A549 (cell line): ENCODE data around the gene OSBPL8.

Experiments used
- CHD2 ChIP-seq: fragments of 150-350 bp; IDR thresholded peaks from 2 replicates; pipeline ENCODE4 v1.6.1; 2014; ENCODE audit warnings: low read length; ENCODE audit not compliant: partially characterized antibody
- EP300 ChIP-seq, 2 experiments: fragments of >200 bp; sonication (Bioruptor Twin); formaldehyde crosslinking; IDR thresholded peaks; 2 replicates in 1 of 2; 3 replicates in 1 of 2; pipeline ENCODE4 v1.6.1; 2016 to 2017
- HDAC2 ChIP-seq: fragments of 200-600 bp; sonication (generic); IDR thresholded peaks from 2 replicates; pipeline ENCODE4 v1.6.1; 2016
- HEYL ChIP-seq: fragments of 250-450 bp; sonication (Bioruptor Pico); IDR thresholded peaks from 2 replicates; pipeline ENCODE4 v1.8.0; 2021; ENCODE audit warnings: mild to moderate bottlenecking, moderate library complexity
- HOXB5 ChIP-seq: fragments of 250-450 bp; sonication (Bioruptor Pico); IDR thresholded peaks from 2 replicates; pipeline ENCODE4 v1.5.0; 2020; ENCODE audit warnings: mild to moderate bottlenecking, moderate library complexity
- KDM1A ChIP-seq: fragments of 200-600 bp; sonication (generic); IDR thresholded peaks from 2 replicates; pipeline ENCODE4 v1.6.1; 2016; ENCODE audit warnings: low read depth, mild to moderate bottlenecking
- NR3C1 ChIP-seq: fragments of >200 bp; sonication (Bioruptor Twin); formaldehyde crosslinking; IDR thresholded peaks from 3 replicates; pipeline ENCODE4 v1.6.1; 2017
- POLR2A ChIP-seq: IDR thresholded peaks from 2 replicates; pipeline ENCODE4 v1.6.1; 2012; ENCODE audit warnings: mild to moderate bottlenecking, low read length
- RAD21 ChIP-seq, 2 experiments: fragments of >200 bp in 1 of 2; sonication (Bioruptor Twin) in 1 of 2; formaldehyde crosslinking in 1 of 2; IDR thresholded peaks in 1 of 2; conservative IDR thresholded peaks in 1 of 2; 2 replicates in 1 of 2; 3 replicates in 1 of 2; pipeline ENCODE4 v1.6.1; 2012 to 2018; ENCODE audit warnings: inconsistent platforms in 1 of 2
- TF ChIP-seq, protein P1 (sequence below): fragments of >200 bp; sonication (Bioruptor Twin); formaldehyde crosslinking; IDR thresholded peaks from 3 replicates; pipeline ENCODE4 v1.5.1; 2016
- TF ChIP-seq, protein P2 (sequence below): fragments of 200-600 bp; sonication (generic); IDR thresholded peaks from 2 replicates; pipeline ENCODE4 v1.6.1; 2016; ENCODE audit warnings: antibody characterized with exemption, mild to moderate bottlenecking, moderate library complexity

DNA sequence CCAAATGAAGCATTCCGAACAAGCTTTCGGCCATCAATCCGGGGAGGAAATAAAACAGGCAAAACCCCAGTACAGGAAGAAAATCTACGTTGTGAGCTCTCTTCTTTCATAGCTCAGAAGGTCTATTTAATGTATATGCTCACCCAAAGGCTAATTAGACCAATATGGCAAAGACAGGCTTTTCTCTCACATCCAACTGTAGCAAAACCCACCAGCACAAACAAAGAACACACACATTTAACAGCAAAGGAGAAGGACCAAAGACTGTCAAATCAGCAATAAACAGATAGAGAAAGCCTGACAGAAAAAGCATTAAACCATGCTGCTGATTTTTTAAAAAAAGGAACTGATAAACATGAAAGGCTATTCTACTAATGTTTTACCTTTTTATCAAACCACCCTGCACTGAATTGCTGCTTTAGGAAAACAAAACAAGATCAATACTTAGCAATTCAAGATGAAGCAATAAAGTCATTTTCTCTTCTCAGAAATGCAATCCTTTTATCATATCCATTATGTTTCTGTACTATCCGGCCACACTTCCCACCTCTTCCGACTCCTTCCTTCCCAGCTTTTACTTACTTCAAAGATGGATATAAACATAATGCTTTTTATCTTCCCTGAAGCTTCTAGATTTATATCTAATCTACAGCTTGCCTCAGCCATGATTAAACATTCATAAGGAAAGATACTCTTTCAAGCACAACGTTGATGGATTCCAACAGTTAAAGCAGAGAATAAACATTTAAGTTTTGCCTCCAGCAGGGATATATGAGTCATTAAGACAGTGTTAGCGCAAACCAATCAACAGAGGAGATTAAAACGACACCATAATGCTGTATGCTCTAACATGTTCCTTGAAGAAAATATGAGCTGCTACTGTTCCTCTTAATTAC, 136.8 kb downstream of the OSBPL8 start:
- TF ChIP-seq NR3C1 (no peak), HOXB5 (no peak), EP300 (IDR thresholded peaks at IDR 0.05) (no peak), HEYL (CRISPR knock-in tag) (no peak), POLR2A (no peak), RAD21 (conservative IDR thresholded peaks at IDR 0.05 in 1 of 2, IDR thresholded peaks at IDR 0.05 in 1 of 2) (no peak), CHD2 (no peak), HDAC2 (no peak), KDM1A (no peak)
- TF ChIP-seq, protein P1, sequence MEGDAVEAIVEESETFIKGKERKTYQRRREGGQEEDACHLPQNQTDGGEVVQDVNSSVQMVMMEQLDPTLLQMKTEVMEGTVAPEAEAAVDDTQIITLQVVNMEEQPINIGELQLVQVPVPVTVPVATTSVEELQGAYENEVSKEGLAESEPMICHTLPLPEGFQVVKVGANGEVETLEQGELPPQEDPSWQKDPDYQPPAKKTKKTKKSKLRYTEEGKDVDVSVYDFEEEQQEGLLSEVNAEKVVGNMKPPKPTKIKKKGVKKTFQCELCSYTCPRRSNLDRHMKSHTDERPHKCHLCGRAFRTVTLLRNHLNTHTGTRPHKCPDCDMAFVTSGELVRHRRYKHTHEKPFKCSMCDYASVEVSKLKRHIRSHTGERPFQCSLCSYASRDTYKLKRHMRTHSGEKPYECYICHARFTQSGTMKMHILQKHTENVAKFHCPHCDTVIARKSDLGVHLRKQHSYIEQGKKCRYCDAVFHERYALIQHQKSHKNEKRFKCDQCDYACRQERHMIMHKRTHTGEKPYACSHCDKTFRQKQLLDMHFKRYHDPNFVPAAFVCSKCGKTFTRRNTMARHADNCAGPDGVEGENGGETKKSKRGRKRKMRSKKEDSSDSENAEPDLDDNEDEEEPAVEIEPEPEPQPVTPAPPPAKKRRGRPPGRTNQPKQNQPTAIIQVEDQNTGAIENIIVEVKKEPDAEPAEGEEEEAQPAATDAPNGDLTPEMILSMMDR, result no peak
- TF ChIP-seq, protein P2, sequence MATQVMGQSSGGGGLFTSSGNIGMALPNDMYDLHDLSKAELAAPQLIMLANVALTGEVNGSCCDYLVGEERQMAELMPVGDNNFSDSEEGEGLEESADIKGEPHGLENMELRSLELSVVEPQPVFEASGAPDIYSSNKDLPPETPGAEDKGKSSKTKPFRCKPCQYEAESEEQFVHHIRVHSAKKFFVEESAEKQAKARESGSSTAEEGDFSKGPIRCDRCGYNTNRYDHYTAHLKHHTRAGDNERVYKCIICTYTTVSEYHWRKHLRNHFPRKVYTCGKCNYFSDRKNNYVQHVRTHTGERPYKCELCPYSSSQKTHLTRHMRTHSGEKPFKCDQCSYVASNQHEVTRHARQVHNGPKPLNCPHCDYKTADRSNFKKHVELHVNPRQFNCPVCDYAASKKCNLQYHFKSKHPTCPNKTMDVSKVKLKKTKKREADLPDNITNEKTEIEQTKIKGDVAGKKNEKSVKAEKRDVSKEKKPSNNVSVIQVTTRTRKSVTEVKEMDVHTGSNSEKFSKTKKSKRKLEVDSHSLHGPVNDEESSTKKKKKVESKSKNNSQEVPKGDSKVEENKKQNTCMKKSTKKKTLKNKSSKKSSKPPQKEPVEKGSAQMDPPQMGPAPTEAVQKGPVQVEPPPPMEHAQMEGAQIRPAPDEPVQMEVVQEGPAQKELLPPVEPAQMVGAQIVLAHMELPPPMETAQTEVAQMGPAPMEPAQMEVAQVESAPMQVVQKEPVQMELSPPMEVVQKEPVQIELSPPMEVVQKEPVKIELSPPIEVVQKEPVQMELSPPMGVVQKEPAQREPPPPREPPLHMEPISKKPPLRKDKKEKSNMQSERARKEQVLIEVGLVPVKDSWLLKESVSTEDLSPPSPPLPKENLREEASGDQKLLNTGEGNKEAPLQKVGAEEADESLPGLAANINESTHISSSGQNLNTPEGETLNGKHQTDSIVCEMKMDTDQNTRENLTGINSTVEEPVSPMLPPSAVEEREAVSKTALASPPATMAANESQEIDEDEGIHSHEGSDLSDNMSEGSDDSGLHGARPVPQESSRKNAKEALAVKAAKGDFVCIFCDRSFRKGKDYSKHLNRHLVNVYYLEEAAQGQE, result no peak
